RWPE1 (cell line): ENCODE data around the gene PTPRN2.

Source experiments
- CTCF ChIA-PET: fragments of 350-600 bp; sonication (Branson Sonifier 250); formaldehyde crosslinking; extraction: SDS; loops from one replicate; lab custom pipeline; 2021; lab: Yijun Ruan, JAX
- POLR2A ChIA-PET: fragments of 400-600 bp; formaldehyde crosslinking; extraction: SDS; loops from one replicate; lab custom pipeline; 2020; ENCODE audit warnings: antibody characterized with exemption; ENCODE audit not compliant: low non-redundant PET; lab: Yijun Ruan, JAX
- DNase-seq: peaks from one replicate; pipeline ENCODE4 v3.0.0; 2012; ENCODE audit warnings: low spot score
- H3K27ac ChIP-seq: fragments of 450-650 bp; 2 replicates; pipeline ENCODE4 v1.5.1; 2017
- TF ChIP-seq, protein P1 (sequence below): fragments of 450-650 bp; conservative IDR thresholded peaks from 2 replicates; pipeline ENCODE4 v1.5.1; 2017; ENCODE audit warnings: low read depth, mild to moderate bottlenecking

PTPRN2 gene

DNA sequence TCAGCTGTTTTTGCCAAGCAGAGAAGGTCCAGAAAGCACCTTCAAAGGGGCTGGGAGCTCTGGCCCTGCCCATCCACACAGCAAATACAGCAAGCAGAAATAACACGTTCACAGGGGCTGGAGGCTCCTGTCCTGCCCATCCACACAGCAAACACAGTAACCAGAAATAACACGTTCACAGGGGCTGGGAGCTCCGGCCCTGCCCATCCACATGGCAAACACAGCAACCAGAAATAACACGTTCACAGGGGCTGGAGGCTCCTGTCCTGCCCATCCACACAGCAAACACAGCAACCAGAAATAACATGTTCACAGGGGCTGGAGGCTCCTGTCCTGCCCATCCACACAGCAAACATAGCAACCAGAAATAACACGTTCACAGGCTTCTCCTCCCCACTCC, 558.1 kb downstream of the PTPRN2 start:
- ChIA-PET POLR2A (no interaction called here), CTCF (no interaction called here)
- DNase-seq: no peak

DNA sequence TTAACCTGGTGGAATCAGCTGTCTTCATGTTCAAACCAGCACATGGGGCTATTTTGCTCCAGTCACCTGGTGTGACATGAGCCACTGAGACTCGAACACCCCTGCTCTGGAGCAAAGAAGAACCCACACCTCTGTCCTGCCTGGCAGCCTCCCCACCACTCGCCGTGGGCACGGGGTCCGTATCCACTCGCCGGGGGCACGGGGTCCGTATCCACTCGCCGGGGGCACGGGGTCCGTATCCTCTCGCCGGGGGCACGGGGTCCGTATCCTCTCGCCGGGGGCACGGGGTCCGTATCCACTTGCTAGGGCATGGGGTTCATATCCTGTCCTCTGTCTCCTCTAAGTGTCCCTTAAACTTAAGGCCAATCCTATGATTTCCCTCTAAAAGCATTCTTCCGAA, 558.7 kb downstream of the PTPRN2 start:
- ChIA-PET CTCF (no interaction called here), POLR2A (no interaction called here)
- DNase-seq: no peak
- no peak overlapping the region for H3K27ac ChIP-seq
- TF ChIP-seq, protein P1, sequence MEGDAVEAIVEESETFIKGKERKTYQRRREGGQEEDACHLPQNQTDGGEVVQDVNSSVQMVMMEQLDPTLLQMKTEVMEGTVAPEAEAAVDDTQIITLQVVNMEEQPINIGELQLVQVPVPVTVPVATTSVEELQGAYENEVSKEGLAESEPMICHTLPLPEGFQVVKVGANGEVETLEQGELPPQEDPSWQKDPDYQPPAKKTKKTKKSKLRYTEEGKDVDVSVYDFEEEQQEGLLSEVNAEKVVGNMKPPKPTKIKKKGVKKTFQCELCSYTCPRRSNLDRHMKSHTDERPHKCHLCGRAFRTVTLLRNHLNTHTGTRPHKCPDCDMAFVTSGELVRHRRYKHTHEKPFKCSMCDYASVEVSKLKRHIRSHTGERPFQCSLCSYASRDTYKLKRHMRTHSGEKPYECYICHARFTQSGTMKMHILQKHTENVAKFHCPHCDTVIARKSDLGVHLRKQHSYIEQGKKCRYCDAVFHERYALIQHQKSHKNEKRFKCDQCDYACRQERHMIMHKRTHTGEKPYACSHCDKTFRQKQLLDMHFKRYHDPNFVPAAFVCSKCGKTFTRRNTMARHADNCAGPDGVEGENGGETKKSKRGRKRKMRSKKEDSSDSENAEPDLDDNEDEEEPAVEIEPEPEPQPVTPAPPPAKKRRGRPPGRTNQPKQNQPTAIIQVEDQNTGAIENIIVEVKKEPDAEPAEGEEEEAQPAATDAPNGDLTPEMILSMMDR: no peak

More for the DNA sequence above, 558.1 kb downstream of the PTPRN2 start:
- H3K27ac ChIP-seq: no peak overlapping the region
- TF ChIP-seq, protein P1: no peak

DNA sequence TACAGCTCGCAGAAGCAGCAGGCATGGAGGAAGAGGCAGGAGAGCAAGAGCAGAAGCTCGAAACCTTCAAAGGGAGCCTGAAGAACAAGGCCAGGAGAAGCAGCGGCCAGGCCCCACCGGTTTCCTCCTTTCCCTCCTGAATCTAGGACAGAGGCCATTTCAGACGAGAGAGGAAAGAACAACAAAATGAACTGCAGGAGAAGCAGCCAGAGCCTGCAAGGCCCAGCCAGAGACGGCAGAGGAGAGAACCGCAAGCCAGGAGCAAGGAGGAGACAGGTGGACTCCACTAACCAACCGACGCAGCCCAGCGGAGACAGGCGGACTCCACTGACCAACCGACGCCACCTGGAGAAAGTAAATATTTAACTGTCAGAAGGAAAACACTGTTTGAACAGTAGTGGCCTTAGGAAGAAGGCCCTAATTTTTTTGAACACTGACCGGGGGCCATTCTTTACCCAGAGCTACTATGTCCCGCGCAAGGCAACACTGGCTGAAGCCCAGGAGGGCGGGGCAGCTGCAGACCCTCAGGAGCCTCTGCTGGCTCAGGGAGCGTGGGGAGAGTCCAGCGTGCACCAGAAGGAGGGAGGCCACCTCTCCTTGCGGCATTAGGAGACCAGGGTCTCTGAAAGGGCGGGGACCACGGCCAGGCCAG, 559.2 kb downstream of the PTPRN2 start:
- CTCF ChIA-PET: no interaction called here
- no peak for DNase-seq
- TF ChIP-seq, protein P1: no peak
- POLR2A ChIA-PET: no interaction called here
- H3K27ac ChIP-seq: no peak overlapping the region

DNA sequence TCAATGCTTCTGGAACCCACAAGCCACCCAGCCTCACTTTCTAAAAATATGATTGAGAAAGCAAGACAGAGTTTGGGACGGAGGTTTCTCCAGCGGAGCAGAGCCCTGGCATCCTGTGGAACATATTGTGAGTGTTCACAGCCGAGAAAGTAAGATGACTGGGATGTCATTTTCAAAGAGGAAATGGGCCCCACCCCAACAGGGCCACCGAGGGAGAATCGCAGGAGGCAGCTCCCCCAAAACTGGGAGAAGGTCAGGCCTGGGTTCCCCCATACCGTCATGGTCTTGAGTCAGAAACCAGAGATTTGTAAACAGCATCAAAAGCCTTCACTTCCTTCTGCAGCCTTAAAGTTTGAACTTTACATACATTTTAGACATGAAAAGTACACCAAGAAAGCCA, 560.0 kb downstream of the PTPRN2 start:
- POLR2A ChIA-PET: no interaction called here
- DNase-seq: no peak
- no peak overlapping the region for H3K27ac ChIP-seq
- TF ChIP-seq, protein P1: no peak
- CTCF ChIA-PET: no interaction called here

DNA sequence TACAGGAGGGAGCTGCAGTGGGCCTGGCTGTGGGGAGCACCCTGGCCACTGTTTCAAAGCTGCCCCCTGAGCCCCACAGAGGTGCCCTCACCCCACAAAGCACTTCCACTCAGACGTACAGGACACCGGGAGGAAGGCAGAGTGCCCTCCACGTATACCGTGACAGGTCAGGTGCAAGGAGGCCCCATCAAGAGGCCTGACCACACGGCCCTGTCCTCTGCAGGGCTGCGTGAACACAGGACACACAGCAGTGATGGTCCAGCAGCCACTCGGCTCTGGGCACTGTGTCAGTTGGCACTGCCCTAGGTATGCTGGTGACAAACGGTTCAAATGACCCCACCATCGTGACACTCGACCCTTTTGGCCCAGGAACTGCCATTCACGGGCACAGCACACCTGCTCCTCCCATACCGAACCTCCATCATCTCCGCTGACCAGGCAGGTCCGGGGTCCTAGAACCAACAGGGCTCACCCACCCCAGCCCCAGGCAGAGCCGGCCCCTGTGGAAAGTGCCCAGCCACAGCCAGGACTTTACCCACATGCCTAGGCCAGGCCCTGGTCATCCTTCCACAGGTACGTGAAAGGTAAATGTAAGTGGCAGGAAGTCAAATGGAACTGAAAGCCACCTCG, 560.9 kb downstream of the PTPRN2 start:
- TF ChIP-seq, protein P1: no peak
- no peak overlapping the region for H3K27ac ChIP-seq

DNA sequence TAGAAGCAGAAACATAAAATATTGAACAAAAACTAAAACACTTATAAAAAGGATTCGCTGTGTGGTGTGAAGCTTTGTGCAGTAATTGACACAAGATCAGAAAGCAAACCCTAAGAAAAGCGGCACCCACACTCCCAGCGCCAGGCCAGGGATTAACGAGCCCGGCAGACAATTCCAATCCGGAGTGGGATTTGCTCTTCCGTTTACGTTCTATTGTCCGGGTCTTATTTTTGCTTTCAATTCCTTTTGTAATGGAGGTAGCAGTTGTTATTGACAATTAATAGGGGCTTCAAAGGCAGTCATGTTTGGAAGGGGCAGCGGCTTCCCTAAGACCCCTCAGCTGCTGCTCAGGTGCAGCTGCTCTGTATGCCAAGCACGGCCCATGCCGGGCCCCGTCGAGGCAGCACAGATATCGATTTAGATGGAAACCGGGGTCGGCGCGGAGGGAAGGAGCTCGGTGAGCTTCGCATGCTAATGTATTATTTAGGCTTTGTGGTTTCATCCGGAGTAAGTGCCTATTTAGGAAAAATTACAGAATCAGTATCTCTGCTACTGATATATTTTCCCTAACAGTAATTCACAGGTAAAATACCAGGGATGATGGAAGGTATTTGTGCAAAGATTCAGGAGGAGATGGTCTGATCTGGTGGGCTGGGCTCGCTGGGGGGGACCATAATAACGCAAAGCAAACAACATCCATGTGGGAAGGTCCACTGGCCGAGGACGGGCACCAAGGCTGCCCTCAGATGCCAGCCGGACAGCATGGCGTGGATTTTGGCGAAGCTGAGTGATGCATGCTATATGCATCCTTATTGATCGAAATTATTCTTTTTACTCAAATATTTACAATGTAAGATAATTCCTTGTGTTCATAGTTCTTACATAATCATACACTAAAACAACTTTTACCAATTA, 561.7 kb downstream of the PTPRN2 start:
- no peak for DNase-seq
- CTCF ChIA-PET: no interaction called here
- POLR2A ChIA-PET: no interaction called here
- TF ChIP-seq, protein P1: no peak
- H3K27ac ChIP-seq: no peak overlapping the region

More for the DNA sequence above, 560.9 kb downstream of the PTPRN2 start:
- POLR2A ChIA-PET: no interaction called here
- DNase-seq: no peak
- CTCF ChIA-PET: no interaction called here
